ENCODE results near the gene PRKN. TPM values are rescaled to one million over a fixed set of nuclear protein-coding genes. Genes with fewer than 3 reads are reported as not detected.

The PRKN gene
- total and polyA plus RNA-seq, 2 donors (not counting 3 experiments of a cell fraction or from before 2014, with no cell fraction given): 0.06 TPM; not detected in 1

- H3K9me3 ChIP-seq (replicated peaks; ENCODE audit: control insufficient read depth, insufficient read depth, low read length): no peaks in the 10 kb centered on the region
- no peak for TF ChIP-seq GATA2 (IDR thresholded peaks at IDR 0.05; ENCODE audit: insufficient read depth, insufficient read length, low read depth, low read length)
- TF ChIP-seq CTCF (IDR thresholded peaks at IDR 0.05; ENCODE audit: extremely low read depth in 1 of 2, insufficient read depth in 1 of 2, low read depth in 1 of 2, low read length in 2 of 2): no peak
- TF ChIP-seq MAX (IDR thresholded peaks at IDR 0.05; ENCODE audit: insufficient read depth, insufficient read length): no peak
- no peak for TF ChIP-seq POLR2AphosphoS5 (IDR thresholded peaks at IDR 0.05; ENCODE audit: insufficient read depth, low read depth, low read length)
- TF ChIP-seq JUN (IDR thresholded peaks at IDR 0.05; ENCODE audit: borderline replicate concordance, insufficient read depth, insufficient read length, low read depth): no peak
- TF ChIP-seq FOS (IDR thresholded peaks at IDR 0.05; ENCODE audit: borderline replicate concordance, insufficient read depth, low read length): no peak
- BruUV-seq (replicated peaks): no TSS peak
- H2AFZ ChIP-seq (ENCODE audit: low read depth, low read length): no peak overlapping the region
- H3K4me2 ChIP-seq (ENCODE audit: insufficient read depth, low read length): no peak overlapping the region
- intact Hi-C loops (cut with micrococcal nuclease) (no loop called here), dilution Hi-C loops (cut with MboI; ENCODE audit: extremely low pct_ligation_motif_present, low sequenced_read_pairs) (no loop called here)
- no peaks in the 10 kb centered on the region for H3K9me1 ChIP-seq (replicated peaks; ENCODE audit: control insufficient read depth, extremely low read depth, insufficient read depth, low read length)
- DNase-seq (ENCODE audit: low read depth, low spot score) (no peak), FAIRE-seq (no peak)
- POLR2A ChIA-PET: no interaction called here
- H3K36me3 ChIP-seq (ENCODE audit: control insufficient read depth in 2 of 2, extremely low read depth in 1 of 2, insufficient read depth in 2 of 2, low read length in 2 of 2): no peaks in the 10 kb centered on the region
- H3K27ac ChIP-seq (ENCODE audit: insufficient read depth, low read depth, low read length): no peak overlapping the region
- H3K4me3 ChIP-seq (replicated peaks in 1 of 3; ENCODE audit: insufficient read depth in 1 of 3, low read depth in 1 of 3, low read length in 3 of 3): no peak overlapping the region
- H4K20me1 ChIP-seq (replicated peaks; ENCODE audit: control insufficient read depth, extremely low read depth, insufficient read depth, low read length): no peaks in the 10 kb centered on the region
- no peaks in the 10 kb centered on the region for H3K4me1 ChIP-seq (ENCODE audit: control insufficient read depth, extremely low read depth, insufficient read depth, low read length)
- no peaks in the 10 kb centered on the region for H3K27me3 ChIP-seq (ENCODE audit: control insufficient read depth in 2 of 2, insufficient read depth in 2 of 2, low read length in 2 of 2)
- CTCF ChIA-PET: no interaction called here
- H3K9ac ChIP-seq (replicated peaks; ENCODE audit: extremely low read depth, insufficient read depth, low read length): no peak overlapping the region
- no peaks in the 10 kb centered on the region for H3K79me2 ChIP-seq (ENCODE audit: control insufficient read depth, insufficient read depth, low read length)
Measured at GRCh38 chr6:161837449-161837735, 890.2 kb downstream of the PRKN start.

All from endothelial cell of umbilical vein (primary cell).